PC-9 (cell line): ENCODE measurements around the gene LTC4S.

Experiments
- EZH2 ChIP-seq: fragments of 200-600 bp; sonication (generic); IDR thresholded peaks from 2 replicates; pipeline ENCODE4 v1.8.0; 2017; ENCODE audit warnings: antibody characterized with exemption, low read depth
- TF ChIP-seq, protein P1 (sequence below): fragments of 200-600 bp; sonication (generic); conservative IDR thresholded peaks from 2 replicates; pipeline ENCODE4 v1.6.1; 2017; ENCODE audit warnings: mixed run types, antibody characterized with exemption, mild to moderate bottlenecking, moderate library complexity

DNA sequence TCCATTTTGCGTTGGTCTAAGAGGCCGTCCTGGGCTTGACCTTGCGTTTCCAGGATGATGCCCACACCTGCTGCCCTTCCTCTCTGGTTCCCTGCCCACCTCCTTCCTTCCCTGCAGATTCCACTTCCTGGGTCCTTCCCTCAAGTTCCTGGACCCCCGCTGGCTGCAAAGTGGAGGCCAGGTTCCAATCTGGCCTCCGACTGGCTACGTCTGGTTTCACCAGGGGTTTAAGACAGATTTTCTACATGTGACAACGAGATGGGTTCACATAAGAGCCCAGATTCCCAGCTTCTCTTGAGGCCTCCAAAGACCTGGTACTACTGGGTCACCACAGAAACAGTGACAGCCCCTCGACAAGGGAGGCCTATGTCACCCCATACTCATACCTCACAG, 10.8 kb downstream of the LTC4S start:
- TF ChIP-seq, protein P1, sequence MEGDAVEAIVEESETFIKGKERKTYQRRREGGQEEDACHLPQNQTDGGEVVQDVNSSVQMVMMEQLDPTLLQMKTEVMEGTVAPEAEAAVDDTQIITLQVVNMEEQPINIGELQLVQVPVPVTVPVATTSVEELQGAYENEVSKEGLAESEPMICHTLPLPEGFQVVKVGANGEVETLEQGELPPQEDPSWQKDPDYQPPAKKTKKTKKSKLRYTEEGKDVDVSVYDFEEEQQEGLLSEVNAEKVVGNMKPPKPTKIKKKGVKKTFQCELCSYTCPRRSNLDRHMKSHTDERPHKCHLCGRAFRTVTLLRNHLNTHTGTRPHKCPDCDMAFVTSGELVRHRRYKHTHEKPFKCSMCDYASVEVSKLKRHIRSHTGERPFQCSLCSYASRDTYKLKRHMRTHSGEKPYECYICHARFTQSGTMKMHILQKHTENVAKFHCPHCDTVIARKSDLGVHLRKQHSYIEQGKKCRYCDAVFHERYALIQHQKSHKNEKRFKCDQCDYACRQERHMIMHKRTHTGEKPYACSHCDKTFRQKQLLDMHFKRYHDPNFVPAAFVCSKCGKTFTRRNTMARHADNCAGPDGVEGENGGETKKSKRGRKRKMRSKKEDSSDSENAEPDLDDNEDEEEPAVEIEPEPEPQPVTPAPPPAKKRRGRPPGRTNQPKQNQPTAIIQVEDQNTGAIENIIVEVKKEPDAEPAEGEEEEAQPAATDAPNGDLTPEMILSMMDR, result no peak
- TF ChIP-seq EZH2, result no peak
